ENCODE measurements around the gene IZUMO1. TPM values are rescaled to one million over a fixed set of nuclear protein-coding genes. Genes with fewer than 3 reads are reported as not detected.

IZUMO1 gene
- polyA plus RNA-seq, 1 experiment: not detected

DNA sequence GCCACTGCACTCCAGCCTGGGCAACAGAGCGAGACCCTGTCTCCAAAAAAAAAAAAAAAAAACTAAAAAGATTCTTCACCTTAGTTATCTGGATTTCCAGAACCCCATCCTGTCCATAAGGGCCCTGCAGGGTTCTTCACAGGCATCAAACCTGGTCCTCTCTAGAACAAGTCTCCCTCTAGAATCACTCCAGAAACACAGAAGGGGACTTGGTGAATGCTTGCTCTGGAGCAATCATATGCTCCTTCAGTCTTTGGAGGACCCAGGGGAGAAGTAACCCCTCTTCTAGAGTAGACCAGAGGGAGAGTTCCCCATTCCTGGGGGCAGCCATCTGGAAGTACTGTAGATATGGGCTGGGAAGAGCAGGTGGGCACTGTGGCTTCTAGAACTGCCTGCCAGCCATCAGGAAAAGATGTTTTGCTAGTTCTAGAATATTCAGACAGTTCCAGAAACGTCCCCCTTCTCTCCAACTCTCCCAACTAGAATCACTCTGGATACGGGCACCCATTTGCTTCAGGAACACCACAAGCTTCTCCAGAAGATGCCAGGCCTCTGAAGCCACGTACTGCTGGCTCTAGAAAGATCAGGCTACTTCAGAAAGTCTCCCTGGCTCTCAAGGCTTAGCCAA is 3.0 kb upstream of the IZUMO1 start:
- peaks cover 40% of the 10 kb centered on the region for H3K27me3 ChIP-seq (ENCODE audit: control insufficient read depth, insufficient read depth, low read length)
- CTCF ChIA-PET: no interaction called here
- TF ChIP-seq, protein P1, sequence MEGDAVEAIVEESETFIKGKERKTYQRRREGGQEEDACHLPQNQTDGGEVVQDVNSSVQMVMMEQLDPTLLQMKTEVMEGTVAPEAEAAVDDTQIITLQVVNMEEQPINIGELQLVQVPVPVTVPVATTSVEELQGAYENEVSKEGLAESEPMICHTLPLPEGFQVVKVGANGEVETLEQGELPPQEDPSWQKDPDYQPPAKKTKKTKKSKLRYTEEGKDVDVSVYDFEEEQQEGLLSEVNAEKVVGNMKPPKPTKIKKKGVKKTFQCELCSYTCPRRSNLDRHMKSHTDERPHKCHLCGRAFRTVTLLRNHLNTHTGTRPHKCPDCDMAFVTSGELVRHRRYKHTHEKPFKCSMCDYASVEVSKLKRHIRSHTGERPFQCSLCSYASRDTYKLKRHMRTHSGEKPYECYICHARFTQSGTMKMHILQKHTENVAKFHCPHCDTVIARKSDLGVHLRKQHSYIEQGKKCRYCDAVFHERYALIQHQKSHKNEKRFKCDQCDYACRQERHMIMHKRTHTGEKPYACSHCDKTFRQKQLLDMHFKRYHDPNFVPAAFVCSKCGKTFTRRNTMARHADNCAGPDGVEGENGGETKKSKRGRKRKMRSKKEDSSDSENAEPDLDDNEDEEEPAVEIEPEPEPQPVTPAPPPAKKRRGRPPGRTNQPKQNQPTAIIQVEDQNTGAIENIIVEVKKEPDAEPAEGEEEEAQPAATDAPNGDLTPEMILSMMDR (IDR thresholded peaks at IDR 0.05; ENCODE audit: low read depth, low read length): no peak
- H3K9me3 ChIP-seq (ENCODE audit: control insufficient read depth, insufficient read depth, low read length): peaks cover 11% of the 10 kb centered on the region; the same call in 1 of the 2 replicates
- no peak overlapping the region for H3K4me3 ChIP-seq (ENCODE audit: low read depth, low read length)
- POLR2A ChIA-PET: no interaction called here
- no peak overlapping the region for H3K27ac ChIP-seq (ENCODE audit: low read depth, low read length)
- no peak for DNase-seq (ENCODE audit: low read depth, low spot score)

- ChIA-PET POLR2A (no interaction called here), CTCF (no interaction called here)
- Histone ChIP-seq H3K27ac (ENCODE audit: low read depth, low read length) (peak overlapping the region; percentile 87), H3K4me3 (ENCODE audit: low read depth, low read length) (no peak overlapping the region), H3K27me3 (ENCODE audit: control insufficient read depth, insufficient read depth, low read length) (peaks cover 17% of the 10 kb centered on the region), H3K9me3 (ENCODE audit: control insufficient read depth, insufficient read depth, low read length) (peaks cover 14% of the 10 kb centered on the region; the same call in 1 of the 2 replicates)
- DNase-seq (ENCODE audit: low read depth, low spot score): no peak
- TF ChIP-seq, protein P1 (IDR thresholded peaks at IDR 0.05; ENCODE audit: low read depth, low read length): no peak
Measured at GRCh38 chr19:48746110-48746509, 599 bp downstream of the IZUMO1 start.

GRCh38 chr19:48745208-48745995 is 1.3 kb downstream of the IZUMO1 start:
- TF ChIP-seq, protein P1 (IDR thresholded peaks at IDR 0.05; ENCODE audit: low read depth, low read length): no peak
- Histone ChIP-seq H3K27me3 (ENCODE audit: control insufficient read depth, insufficient read depth, low read length) (peaks cover 14% of the 10 kb centered on the region), H3K4me3 (ENCODE audit: low read depth, low read length) (no peak overlapping the region), H3K9me3 (ENCODE audit: control insufficient read depth, insufficient read depth, low read length) (peaks cover 11% of the 10 kb centered on the region; the same call in 1 of the 2 replicates), H3K27ac (ENCODE audit: low read depth, low read length) (no peak overlapping the region)
- DNase-seq (ENCODE audit: low read depth, low spot score): no peak
- POLR2A ChIA-PET: interaction anchor here (0.6 kb wide), 1 partner anchor 782 kb away, joined by 9 read pairs; the partner anchor contains the start of gene RCN3
- CTCF ChIA-PET: no interaction called here

DNA sequence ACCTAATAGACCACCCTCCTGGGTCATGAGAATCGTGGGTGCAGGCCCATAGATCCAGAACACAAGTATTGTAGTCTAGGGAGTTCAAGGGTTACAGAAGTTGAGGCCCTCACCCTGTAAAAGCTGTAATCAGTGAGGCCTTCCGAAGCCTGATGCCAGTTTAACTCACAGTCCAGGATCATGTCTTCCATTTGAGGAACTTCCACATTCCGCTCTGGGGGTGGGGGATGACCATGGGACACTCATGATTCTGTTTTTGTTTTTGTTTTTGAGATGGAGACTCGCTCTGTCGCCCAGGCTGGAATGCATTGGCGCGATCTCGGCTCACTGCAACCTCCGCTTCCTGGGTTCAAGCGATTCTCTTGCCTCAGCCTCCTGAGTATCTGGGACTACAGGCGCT is 4.6 kb downstream of the IZUMO1 start:
- no peak for DNase-seq (ENCODE audit: low read depth, low spot score)
- CTCF ChIA-PET: no interaction called here
- POLR2A ChIA-PET: no interaction called here

More for the DNA sequence above, 4.6 kb downstream of the IZUMO1 start:
- peaks cover 13% of the 10 kb centered on the region; the same call in 1 of the 2 replicates for H3K9me3 ChIP-seq (ENCODE audit: control insufficient read depth, insufficient read depth, low read length)
- H3K27ac ChIP-seq (ENCODE audit: low read depth, low read length): no peak overlapping the region
- TF ChIP-seq, protein P1 (IDR thresholded peaks at IDR 0.05; ENCODE audit: low read depth, low read length): no peak
- no peak overlapping the region for H3K4me3 ChIP-seq (ENCODE audit: low read depth, low read length)
- peaks cover 11% of the 10 kb centered on the region for H3K27me3 ChIP-seq (ENCODE audit: control insufficient read depth, insufficient read depth, low read length)
